B cell (primary cell): ENCODE measurements around the gene RAB4A. TPM values are rescaled to one million over a fixed set of nuclear protein-coding genes. Genes with fewer than 3 reads are reported as not detected.

Source experiments
- ATAC-seq: fragments of 200-7000 bp; cut with Tn5 transposase; one replicate; pipeline ENCODE4 v1.10.0; 2021; ENCODE audit warnings: low read depth, mild to moderate bottlenecking, moderate number of reproducible peaks, moderate library complexity
- CTCF ChIA-PET: fragments of 350-600 bp; sonication (Branson Sonifier 250); formaldehyde crosslinking; loops from one replicate; lab custom pipeline; 2021; ENCODE audit warnings: antibody characterized with exemption, inconsistent platforms; lab: Charles Lee
- POLR2A ChIA-PET: fragments of 350-600 bp; sonication (Branson Sonifier 250); formaldehyde crosslinking; loops from one replicate; lab custom pipeline; 2021; ENCODE audit warnings: antibody characterized with exemption; lab: Charles Lee
- DNase-seq: peaks from one replicate; pipeline ENCODE4 v3.0.0; 2013
- H2AFZ ChIP-seq: 2 replicates; pipeline ENCODE4 v1.6.1; 2012; ENCODE audit warnings: mild to moderate bottlenecking, low read depth, low read length; ENCODE audit not compliant: insufficient read depth, poor library complexity, severe bottlenecking
- H3K27ac ChIP-seq, 2 donors: 1 replicate in 1 of 2; 2 replicates in 1 of 2; pipeline ENCODE4 v1.5.1; 2012 to 2013; ENCODE audit warnings: low read length in 2 of 2, mild to moderate bottlenecking in 2 of 2, moderate library complexity in 1 of 2
- H3K27me3 ChIP-seq, 4 experiments: fragments of 200-600 bp in 1 of 4; sonication (generic) in 1 of 4; replicated peaks in 1 of 4; 1 replicate in 2 of 4; 2 replicates in 2 of 4; pipeline versions ENCODE4 v1.6.1 to v1.7.0; 2013 to 2016; ENCODE audit warnings: low read length in 3 of 4, mild to moderate bottlenecking in 2 of 4, mixed read lengths in 1 of 4, moderate library complexity in 1 of 4; ENCODE audit not compliant: insufficient read depth in 4 of 4, control insufficient read depth in 3 of 4; ENCODE audit errors: control extremely low read depth in 1 of 4
- H3K36me3 ChIP-seq, 2 experiments: replicated peaks in 1 of 2; 1 replicate in 1 of 2; 2 replicates in 1 of 2; pipeline versions ENCODE4 v1.6.1 to v1.7.1; 2013; ENCODE audit warnings: low read length in 1 of 2; ENCODE audit not compliant: insufficient read depth in 2 of 2, control insufficient read depth in 1 of 2; ENCODE audit errors: control extremely low read depth in 1 of 2, extremely low read depth in 1 of 2
- H3K4me1 ChIP-seq, 2 donors: fragments of 200-600 bp in 1 of 2; sonication (generic) in 1 of 2; 1 replicate in 1 of 2; 2 replicates in 1 of 2; pipeline versions ENCODE4 v1.5.1 to v1.6.1; 2013 to 2017; ENCODE audit warnings: low read length in 2 of 2; ENCODE audit not compliant: control insufficient read depth in 2 of 2, insufficient read depth in 2 of 2
- H3K4me2 ChIP-seq: replicated peaks from 2 replicates; pipeline ENCODE3; 2012; ENCODE audit warnings: mild to moderate bottlenecking, low read depth, low read length; ENCODE audit not compliant: poor library complexity, severe bottlenecking
- H3K4me3 ChIP-seq, 5 experiments: fragments of 200-600 bp in 1 of 5; sonication (generic) in 1 of 5; 1 replicate in 3 of 5; 2 replicates in 2 of 5; pipeline versions ENCODE4 v1.5.1 to v1.7.0; 2011 to 2016; ENCODE audit warnings: low read length in 4 of 5, mild to moderate bottlenecking in 4 of 5, low read depth in 2 of 5, control low read depth in 1 of 5, moderate library complexity in 1 of 5; ENCODE audit not compliant: insufficient read depth in 1 of 5; ENCODE audit errors: control extremely low read depth in 1 of 5, extremely low read depth in 1 of 5
- H3K79me2 ChIP-seq: fragments of 200-600 bp; sonication (generic); one replicate; pipeline ENCODE4 v1.6.0; 2016; ENCODE audit warnings: low read length; ENCODE audit not compliant: control insufficient read depth, insufficient read depth
- H3K9ac ChIP-seq: fragments of 200-600 bp; sonication (generic); 2 replicates; pipeline ENCODE4 v1.6.1; 2017; ENCODE audit warnings: mild to moderate bottlenecking, low read length, moderate library complexity
- H3K9me3 ChIP-seq, 3 donors: one replicate each; pipeline versions ENCODE4 v1.6.1 to v1.7.1; 2013; ENCODE audit warnings: low read length in 2 of 3; ENCODE audit not compliant: control insufficient read depth in 2 of 3, insufficient read depth in 1 of 3; ENCODE audit errors: control extremely low read depth in 1 of 3
- H4K20me1 ChIP-seq: 2 replicates; pipeline ENCODE4 v1.6.0; 2012; ENCODE audit warnings: mild to moderate bottlenecking, low read length; ENCODE audit not compliant: insufficient read depth, control insufficient read depth, poor library complexity, severe bottlenecking
- H3K27ac Mint-ChIP-seq: one replicate; pipeline ENCODE4 v1.8.0; 2021; ENCODE audit warnings: mixed read lengths
- H3K27me3 Mint-ChIP-seq: one replicate; pipeline ENCODE4 v1.8.0; 2021; ENCODE audit warnings: mixed read lengths
- H3K4me1 Mint-ChIP-seq: one replicate; pipeline ENCODE4 v1.8.0; 2021; ENCODE audit warnings: mixed read lengths
- H3K4me3 Mint-ChIP-seq: one replicate; pipeline ENCODE4 v1.8.0; 2021; ENCODE audit warnings: mixed read lengths
- H3K9me3 Mint-ChIP-seq: one replicate; pipeline ENCODE4 v1.8.0; 2022; ENCODE audit warnings: mixed read lengths; ENCODE audit not compliant: insufficient read depth
- EZH2 ChIP-seq: IDR thresholded peaks from 2 replicates; pipeline ENCODE4 v1.6.1; 2012; ENCODE audit warnings: borderline replicate concordance, low read depth, mild to moderate bottlenecking, moderate library complexity, low read length; ENCODE audit not compliant: insufficient read depth, poor library complexity, severe bottlenecking
- WGBS: methylation state at CpG from one replicate; pipeline ENCODE4 v1.1.5; 2013; ENCODE audit warnings: missing lambda C conversion rate; ENCODE audit not compliant: insufficient coverage; 5-methylcytosine and 5-hydroxymethylcytosine counted together
- intact Hi-C: fragments of 100-400 bp; cut with micrococcal nuclease; formaldehyde crosslinking; loops from one replicate; pipeline ENCODE4 v1.10.0; 2022
- polyA plus RNA-seq: library from polyadenylated mRNA; depleted of rRNA; stranded (reverse); fragments of >200 nt; gene quantifications from 2 replicates; pipeline ENCODE4 v1.2.3, GENCODE V29; 2012
- total RNA-seq, 2 donors: library from RNA; stranded (reverse); fragments of 120-200 nt in 1 of 2; gene quantifications; 1 replicate in 1 of 2; 2 replicates in 1 of 2; pipeline versions ENCODE4 v1.2.3 to v1.2.4, GENCODE V29; 2013 to 2022
- TF ChIP-seq, protein P1 (sequence below): fragments of 200-600 bp; IDR thresholded peaks from one replicate; pipeline ENCODE4 v1.8.0; 2022; ENCODE audit warnings: antibody characterized with exemption, mild to moderate bottlenecking

RAB4A gene
- total and polyA plus RNA-seq, 2 donors (not counting 1 experiment from before 2014, with no cell fraction given) = 14.7 to 49.7 TPM

GRCh38 chr1:229280037-229280828 lies 9.3 kb downstream of the RAB4A start:
- no CpG with 5 or more reads among the region's 6 CpGs for WGBS
- H3K4me3 Mint-ChIP-seq = no peak overlapping the region

DNA sequence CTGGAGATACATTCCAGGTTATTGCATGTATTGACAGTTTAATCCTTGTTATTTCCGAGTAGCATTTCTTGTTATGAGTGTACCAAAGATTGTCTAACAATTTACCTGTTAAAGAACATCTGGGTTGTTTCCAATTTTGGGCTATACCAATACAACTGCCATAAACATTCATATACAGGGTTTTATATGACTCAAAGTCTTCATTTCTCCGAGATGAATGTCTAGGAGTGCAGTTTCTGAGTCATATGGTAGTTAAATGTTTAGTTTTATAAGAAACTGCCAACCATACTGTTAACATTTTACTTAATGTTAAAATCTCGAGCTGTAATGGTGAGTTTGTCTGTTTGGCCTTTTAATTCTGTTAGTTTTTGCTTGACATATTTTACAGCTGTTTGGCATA lies 10.0 kb downstream of the RAB4A start:
- no CpG with 5 or more reads among the region's 3 CpGs for WGBS
- Histone ChIP-seq H3K27ac (no peak overlapping the region), H3K79me2 (peaks cover 98% of the 10 kb centered on the region), H3K9ac (no peak overlapping the region), H3K4me2 (no peak overlapping the region), H4K20me1 (peaks cover 85% of the 10 kb centered on the region), H3K27me3 (no peaks in the 10 kb centered on the region), H3K36me3 (peaks cover 0 to 3% of the 10 kb centered on the region in 2 experiments), H3K9me3 (no peaks in the 10 kb centered on the region), H3K4me3 (no peak overlapping the region), H3K4me1 (peaks cover 0 to 6% of the 10 kb centered on the region in 2 donors), H2AFZ (no peak overlapping the region)
- intact Hi-C loops = no loop called here
- Mint-ChIP-seq H3K27me3 (no peaks in the 10 kb centered on the region), H3K4me1 (peaks cover 42% of the 10 kb centered on the region), H3K9me3 (no peaks in the 10 kb centered on the region), H3K4me3 (no peak overlapping the region), H3K27ac (no peak overlapping the region)
- DNase-seq (no peak), ATAC-seq (no peak)
- ChIA-PET POLR2A (no interaction called here), CTCF (interaction anchor here (1.3 kb wide), 1 partner anchor 239 kb away, joined by 3 read pairs; no protein-coding TSS in a partner anchor)
- TF ChIP-seq, protein P1, sequence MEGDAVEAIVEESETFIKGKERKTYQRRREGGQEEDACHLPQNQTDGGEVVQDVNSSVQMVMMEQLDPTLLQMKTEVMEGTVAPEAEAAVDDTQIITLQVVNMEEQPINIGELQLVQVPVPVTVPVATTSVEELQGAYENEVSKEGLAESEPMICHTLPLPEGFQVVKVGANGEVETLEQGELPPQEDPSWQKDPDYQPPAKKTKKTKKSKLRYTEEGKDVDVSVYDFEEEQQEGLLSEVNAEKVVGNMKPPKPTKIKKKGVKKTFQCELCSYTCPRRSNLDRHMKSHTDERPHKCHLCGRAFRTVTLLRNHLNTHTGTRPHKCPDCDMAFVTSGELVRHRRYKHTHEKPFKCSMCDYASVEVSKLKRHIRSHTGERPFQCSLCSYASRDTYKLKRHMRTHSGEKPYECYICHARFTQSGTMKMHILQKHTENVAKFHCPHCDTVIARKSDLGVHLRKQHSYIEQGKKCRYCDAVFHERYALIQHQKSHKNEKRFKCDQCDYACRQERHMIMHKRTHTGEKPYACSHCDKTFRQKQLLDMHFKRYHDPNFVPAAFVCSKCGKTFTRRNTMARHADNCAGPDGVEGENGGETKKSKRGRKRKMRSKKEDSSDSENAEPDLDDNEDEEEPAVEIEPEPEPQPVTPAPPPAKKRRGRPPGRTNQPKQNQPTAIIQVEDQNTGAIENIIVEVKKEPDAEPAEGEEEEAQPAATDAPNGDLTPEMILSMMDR = no peak
- no peak for TF ChIP-seq EZH2

More at GRCh38 chr1:229280037-229280828, 9.3 kb downstream of the RAB4A start:
- no peak for TF ChIP-seq EZH2
- TF ChIP-seq, protein P1 = no peak
- ATAC-seq = no peak
- H3K4me1 ChIP-seq = peaks cover 0 to 6% of the 10 kb centered on the region in 2 donors
- POLR2A ChIA-PET = no interaction called here
- DNase-seq = no peak
- no peaks in the 10 kb centered on the region for H3K9me3 ChIP-seq
- intact Hi-C loops = no loop called here
- H3K9me3 Mint-ChIP-seq = no peaks in the 10 kb centered on the region
- H2AFZ ChIP-seq = no peak overlapping the region
- H3K27me3 ChIP-seq = no peaks in the 10 kb centered on the region
- H3K36me3 ChIP-seq = peaks cover 0 to 3% of the 10 kb centered on the region in 2 experiments
- H4K20me1 ChIP-seq = peaks cover 88% of the 10 kb centered on the region
- H3K4me2 ChIP-seq = no peak overlapping the region
- H3K27ac Mint-ChIP-seq = no peak overlapping the region
- no peaks in the 10 kb centered on the region for H3K27me3 Mint-ChIP-seq
- CTCF ChIA-PET = no interaction called here
- H3K4me1 Mint-ChIP-seq = peaks cover 40% of the 10 kb centered on the region
- no peak overlapping the region for H3K9ac ChIP-seq
- H3K79me2 ChIP-seq = peaks cover 98% of the 10 kb centered on the region
- no peak overlapping the region for H3K4me3 ChIP-seq
- no peak overlapping the region for H3K27ac ChIP-seq
